Loucy (cell line): ENCODE measurements around the gene MT1B.

Source experiments
- EZH2phosphoT487 ChIP-seq: fragments of 200-600 bp; IDR thresholded peaks from 2 replicates; pipeline ENCODE4 v1.6.1; 2018; ENCODE audit warnings: antibody characterized with exemption, mild to moderate bottlenecking, moderate library complexity, borderline replicate concordance
- TF ChIP-seq, protein P1 (sequence below): fragments of 200-600 bp; sonication (generic); conservative IDR thresholded peaks from 2 replicates; pipeline ENCODE4 v1.5.1; 2014; ENCODE audit warnings: mild to moderate bottlenecking, antibody characterized with exemption, low read length

DNA sequence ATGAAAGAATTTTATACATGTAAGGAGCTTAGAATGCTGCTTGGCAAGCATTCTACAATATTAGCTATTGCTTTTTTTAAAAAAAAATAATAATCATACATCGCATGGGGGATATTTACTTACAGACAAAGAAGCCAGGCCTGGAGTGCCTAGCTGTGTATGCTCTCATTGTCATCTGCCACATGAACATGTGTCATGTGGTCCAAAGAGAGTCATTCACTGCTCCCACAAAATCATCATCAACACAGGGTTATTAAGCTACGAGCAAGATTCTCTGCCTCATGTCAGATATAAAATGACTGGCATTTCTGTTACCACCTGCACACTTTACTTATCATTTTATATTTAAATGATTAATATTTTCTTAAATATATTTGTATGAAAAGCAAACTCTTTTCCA, 28.0 kb upstream of the MT1B start:
- TF ChIP-seq, protein P1, sequence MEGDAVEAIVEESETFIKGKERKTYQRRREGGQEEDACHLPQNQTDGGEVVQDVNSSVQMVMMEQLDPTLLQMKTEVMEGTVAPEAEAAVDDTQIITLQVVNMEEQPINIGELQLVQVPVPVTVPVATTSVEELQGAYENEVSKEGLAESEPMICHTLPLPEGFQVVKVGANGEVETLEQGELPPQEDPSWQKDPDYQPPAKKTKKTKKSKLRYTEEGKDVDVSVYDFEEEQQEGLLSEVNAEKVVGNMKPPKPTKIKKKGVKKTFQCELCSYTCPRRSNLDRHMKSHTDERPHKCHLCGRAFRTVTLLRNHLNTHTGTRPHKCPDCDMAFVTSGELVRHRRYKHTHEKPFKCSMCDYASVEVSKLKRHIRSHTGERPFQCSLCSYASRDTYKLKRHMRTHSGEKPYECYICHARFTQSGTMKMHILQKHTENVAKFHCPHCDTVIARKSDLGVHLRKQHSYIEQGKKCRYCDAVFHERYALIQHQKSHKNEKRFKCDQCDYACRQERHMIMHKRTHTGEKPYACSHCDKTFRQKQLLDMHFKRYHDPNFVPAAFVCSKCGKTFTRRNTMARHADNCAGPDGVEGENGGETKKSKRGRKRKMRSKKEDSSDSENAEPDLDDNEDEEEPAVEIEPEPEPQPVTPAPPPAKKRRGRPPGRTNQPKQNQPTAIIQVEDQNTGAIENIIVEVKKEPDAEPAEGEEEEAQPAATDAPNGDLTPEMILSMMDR: no peak
- TF ChIP-seq EZH2phosphoT487: no peak
